Naive thymus-derived CD8-positive, alpha-beta T cell (primary cell): ENCODE data around the gene NRXN3. TPM values are rescaled to one million over a fixed set of nuclear protein-coding genes. Genes with fewer than 3 reads are reported as not detected.

Source experiments
- ATAC-seq, 2 donors: fragments of 150-1000 bp; cut with Tn5 transposase in 1 of 2; sonication (Bioruptor Pico), chemical (Tn5 transposase) in 1 of 2; 1 replicate in 1 of 2; 2 replicates in 1 of 2; pipeline ENCODE4 v1.10.0; 2021; ENCODE audit warnings: mild to moderate bottlenecking in 2 of 2, moderate library complexity in 2 of 2
- POLR2A ChIA-PET: fragments of 350-600 bp; sonication (Branson Sonifier 250); formaldehyde crosslinking; loops from one replicate; lab custom pipeline; 2021; ENCODE audit warnings: antibody characterized with exemption; lab: Charles Lee
- DNase-seq, 10 donors: peaks; one replicate each; pipeline versions ENCODE4 v3.0.0 to v3.0.0-alpha.2; 2020 to 2022
- H3K27ac Mint-ChIP-seq, 10 donors: one replicate each; pipeline ENCODE4 v1.8.0; 2020 to 2022; ENCODE audit warnings: mild to moderate bottlenecking in 10 of 10, mixed read lengths in 10 of 10, moderate library complexity in 4 of 10, inconsistent platforms in 1 of 10
- H3K27me3 Mint-ChIP-seq, 5 donors: one replicate each; pipeline ENCODE4 v1.8.0; 2021 to 2022; ENCODE audit warnings: mixed read lengths in 5 of 5
- H3K36me3 Mint-ChIP-seq, 3 donors: one replicate each; pipeline ENCODE4 v1.8.0; 2020 to 2022; ENCODE audit warnings: mixed read lengths in 3 of 3, mild to moderate bottlenecking in 2 of 3, inconsistent platforms in 1 of 3
- H3K4me1 Mint-ChIP-seq, 4 donors: one replicate each; pipeline ENCODE4 v1.8.0; 2021 to 2022; ENCODE audit warnings: mixed read lengths in 4 of 4
- H3K4me3 Mint-ChIP-seq, 10 donors: one replicate each; pipeline ENCODE4 v1.8.0; 2020 to 2022; ENCODE audit warnings: mild to moderate bottlenecking in 10 of 10, mixed read lengths in 10 of 10, moderate library complexity in 6 of 10, inconsistent platforms in 1 of 10
- H3K9me3 Mint-ChIP-seq, 9 donors: one replicate each; pipeline ENCODE4 v1.8.0; 2020 to 2022; ENCODE audit warnings: mixed read lengths in 9 of 9, mild to moderate bottlenecking in 3 of 9, inconsistent platforms in 1 of 9, moderate library complexity in 1 of 9
- polyA plus RNA-seq, 3 donors: library from polyadenylated mRNA; unstranded; fragments of 300-500 nt; fragmentation: Illumina TruSeq; gene quantifications; one replicate each; pipeline ENCODE4 v1.2.3, GENCODE V29; 2021
- total RNA-seq, 8 experiments: library from RNA in 2 of 8; stranded (reverse) in 2 of 8; gene quantifications; one replicate each; pipeline ENCODE4 v1.2.3 and lab custom pipeline; 2021 to 2026

The NRXN3 gene
- total and polyA plus RNA-seq, 5 experiments from 2014 or later = not detected

DNA sequence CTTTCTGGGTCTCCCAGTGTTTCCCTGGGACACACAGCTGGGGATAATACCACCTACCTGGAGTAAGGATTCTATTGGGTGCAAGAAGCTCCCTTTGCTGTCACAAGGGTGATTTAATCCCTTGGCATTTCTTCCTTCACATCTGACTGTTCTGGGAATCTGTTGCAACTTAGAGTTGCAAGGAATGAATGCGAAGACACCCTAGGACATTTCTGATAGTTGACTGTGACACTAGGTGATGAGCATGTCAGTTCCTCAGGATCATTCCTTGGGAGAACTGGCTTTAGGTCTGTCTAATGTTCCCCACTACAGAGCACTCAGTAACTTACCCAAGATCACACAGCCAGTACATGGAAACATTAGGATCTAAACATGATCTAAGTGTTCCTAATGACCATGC is 593.6 kb downstream of the NRXN3 start:
- no peak for ATAC-seq
- no peak for DNase-seq
- Mint-ChIP-seq H3K27me3 (peaks cover 0 to 8% (median 0%) of the 10 kb centered on the region in 5 donors), H3K4me1 (no peaks in the 10 kb centered on the region), H3K9me3 (peaks cover 0 to 11% (median 0%) of the 10 kb centered on the region in 9 donors), H3K4me3 (no peak overlapping the region), H3K36me3 (no peaks in the 10 kb centered on the region), H3K27ac (no peak overlapping the region)
- POLR2A ChIA-PET = no interaction called here

GRCh38 chr14:78764240-78764639 is 594.1 kb downstream of the NRXN3 start:
- H3K36me3 Mint-ChIP-seq = no peaks in the 10 kb centered on the region

DNA sequence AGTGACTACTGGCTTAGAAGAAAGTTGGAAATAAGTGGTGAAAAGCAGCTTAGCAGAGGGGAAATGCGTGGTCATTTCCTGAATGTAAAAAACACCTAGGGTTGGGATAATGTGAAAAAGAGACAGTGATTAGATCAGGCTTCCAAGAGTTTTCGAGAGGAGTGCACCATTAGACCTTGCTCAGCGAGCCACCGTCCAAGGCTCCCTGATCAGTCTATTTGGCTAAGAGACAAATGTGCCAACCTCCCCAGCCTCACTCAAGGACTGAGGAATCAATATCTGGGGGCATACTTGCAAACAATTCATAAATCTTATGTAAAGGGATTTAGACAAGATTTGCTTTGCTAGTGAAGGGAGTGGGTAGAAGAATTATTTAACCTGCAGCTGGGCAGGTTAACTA is 594.5 kb downstream of the NRXN3 start:
- H3K36me3 Mint-ChIP-seq = no peaks in the 10 kb centered on the region
- ATAC-seq (no peak), DNase-seq (no peak)
- POLR2A ChIA-PET = no interaction called here
- no peak overlapping the region for H3K4me3 Mint-ChIP-seq
- H3K4me1 Mint-ChIP-seq = no peaks in the 10 kb centered on the region
- H3K9me3 Mint-ChIP-seq = peaks cover 0 to 2% (median 0%) of the 10 kb centered on the region in 9 donors
- peaks cover 0 to 8% (median 3%) of the 10 kb centered on the region in 5 donors for H3K27me3 Mint-ChIP-seq
- H3K27ac Mint-ChIP-seq = no peak overlapping the region

More at GRCh38 chr14:78764240-78764639, 594.1 kb downstream of the NRXN3 start:
- DNase-seq (no peak), ATAC-seq (no peak)
- H3K4me1 Mint-ChIP-seq = no peaks in the 10 kb centered on the region
- peaks cover 0 to 6% (median 0%) of the 10 kb centered on the region in 9 donors for H3K9me3 Mint-ChIP-seq
- POLR2A ChIA-PET = no interaction called here
- no peak overlapping the region for H3K27ac Mint-ChIP-seq
- peaks cover 0 to 8% (median 0%) of the 10 kb centered on the region in 5 donors for H3K27me3 Mint-ChIP-seq
- no peak overlapping the region for H3K4me3 Mint-ChIP-seq

DNA sequence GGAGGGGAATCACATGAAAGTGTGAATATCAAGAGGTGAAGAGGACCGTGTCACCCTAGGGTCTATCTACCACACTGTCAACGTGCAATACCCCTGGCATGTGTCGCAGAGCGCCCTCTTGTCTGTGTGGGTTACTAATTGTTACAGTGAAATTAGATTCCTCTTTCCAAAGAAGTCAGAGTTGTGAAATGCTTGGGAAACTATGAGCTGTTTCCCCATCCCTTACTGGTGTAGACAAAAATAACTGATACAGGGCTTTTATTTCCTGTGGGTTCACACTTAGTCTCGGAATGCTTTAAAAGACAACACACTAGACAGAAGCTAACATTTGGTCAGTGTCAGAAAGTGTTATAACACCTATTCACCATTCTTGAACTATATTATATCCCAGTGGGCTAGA is 597.3 kb downstream of the NRXN3 start:
- H3K36me3 Mint-ChIP-seq = no peaks in the 10 kb centered on the region
- ATAC-seq (no peak), DNase-seq (no peak)
- POLR2A ChIA-PET = no interaction called here
- H3K9me3 Mint-ChIP-seq = no peaks in the 10 kb centered on the region
- H3K4me1 Mint-ChIP-seq = no peaks in the 10 kb centered on the region
- no peak overlapping the region for H3K27ac Mint-ChIP-seq
- H3K4me3 Mint-ChIP-seq = no peak overlapping the region
- peaks cover 0 to 7% (median 3%) of the 10 kb centered on the region in 5 donors for H3K27me3 Mint-ChIP-seq

GRCh38 chr14:78782551-78782950 is 612.4 kb downstream of the NRXN3 start:
- POLR2A ChIA-PET = no interaction called here
- peaks cover 0 to 11% (median 3%) of the 10 kb centered on the region in 9 donors for H3K9me3 Mint-ChIP-seq
- no peak overlapping the region for H3K4me3 Mint-ChIP-seq
- H3K36me3 Mint-ChIP-seq = no peaks in the 10 kb centered on the region
- H3K4me1 Mint-ChIP-seq = no peaks in the 10 kb centered on the region
- H3K27ac Mint-ChIP-seq = no peak overlapping the region
- ATAC-seq (no peak), DNase-seq (no peak)
- peaks cover 0 to 9% (median 1%) of the 10 kb centered on the region in 5 donors for H3K27me3 Mint-ChIP-seq

GRCh38 chr14:78785265-78785664 is 615.1 kb downstream of the NRXN3 start:
- no peak overlapping the region for H3K27ac Mint-ChIP-seq
- ATAC-seq (no peak), DNase-seq (no peak)
- H3K36me3 Mint-ChIP-seq = no peaks in the 10 kb centered on the region
- POLR2A ChIA-PET = no interaction called here
- H3K4me1 Mint-ChIP-seq = no peaks in the 10 kb centered on the region
- H3K4me3 Mint-ChIP-seq = no peak overlapping the region
- H3K27me3 Mint-ChIP-seq = peaks cover 0 to 18% (median 0%) of the 10 kb centered on the region in 5 donors
- peaks cover 0 to 7% (median 0%) of the 10 kb centered on the region in 9 donors for H3K9me3 Mint-ChIP-seq

GRCh38 chr14:78788467-78789360 is 618.5 kb downstream of the NRXN3 start:
- H3K4me3 Mint-ChIP-seq = no peak overlapping the region
- ATAC-seq (no peak), DNase-seq (no peak)
- H3K9me3 Mint-ChIP-seq = peaks cover 0 to 3% (median 0%) of the 10 kb centered on the region in 9 donors
- H3K36me3 Mint-ChIP-seq = no peaks in the 10 kb centered on the region
- no peaks in the 10 kb centered on the region for H3K4me1 Mint-ChIP-seq
- no peak overlapping the region for H3K27ac Mint-ChIP-seq
- H3K27me3 Mint-ChIP-seq = peaks cover 0 to 10% (median 1%) of the 10 kb centered on the region in 5 donors
- POLR2A ChIA-PET = no interaction called here

DNA sequence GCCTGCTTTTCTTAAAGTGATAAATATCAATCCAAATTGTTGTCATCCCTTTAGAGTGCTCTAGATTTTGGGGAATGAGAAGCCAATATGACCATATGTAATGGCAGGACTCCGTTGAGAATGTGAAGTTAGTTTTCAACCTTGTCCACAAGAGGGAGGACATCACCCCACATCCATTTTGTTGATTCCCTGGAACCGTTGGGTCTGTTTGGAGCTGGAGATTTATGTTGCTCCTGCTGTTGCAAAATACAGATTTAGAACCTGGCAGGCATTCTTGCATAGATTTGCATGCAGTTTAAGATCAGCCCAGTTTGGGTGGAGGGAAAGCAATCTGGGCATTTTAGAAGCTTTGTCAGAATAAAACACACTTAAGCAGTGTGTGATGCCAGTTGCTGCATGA is 620.1 kb downstream of the NRXN3 start:
- POLR2A ChIA-PET = no interaction called here
- Mint-ChIP-seq H3K9me3 (peaks cover 0 to 3% (median 0%) of the 10 kb centered on the region in 9 donors), H3K36me3 (no peaks in the 10 kb centered on the region), H3K27me3 (peaks cover 0 to 10% (median 1%) of the 10 kb centered on the region in 5 donors), H3K4me3 (no peak overlapping the region), H3K27ac (no peak overlapping the region), H3K4me1 (no peaks in the 10 kb centered on the region)
- ATAC-seq = no peak
- no peak for DNase-seq

GRCh38 chr14:78798757-78799156 is 628.6 kb downstream of the NRXN3 start:
- DNase-seq = no peak
- Mint-ChIP-seq H3K36me3 (no peaks in the 10 kb centered on the region), H3K9me3 (peaks cover 0 to 20% (median 2%) of the 10 kb centered on the region in 9 donors), H3K27ac (no peak overlapping the region), H3K4me3 (no peak overlapping the region), H3K27me3 (peaks cover 0 to 6% (median 0%) of the 10 kb centered on the region in 5 donors), H3K4me1 (no peaks in the 10 kb centered on the region)
- POLR2A ChIA-PET = no interaction called here
- no peak for ATAC-seq

DNA sequence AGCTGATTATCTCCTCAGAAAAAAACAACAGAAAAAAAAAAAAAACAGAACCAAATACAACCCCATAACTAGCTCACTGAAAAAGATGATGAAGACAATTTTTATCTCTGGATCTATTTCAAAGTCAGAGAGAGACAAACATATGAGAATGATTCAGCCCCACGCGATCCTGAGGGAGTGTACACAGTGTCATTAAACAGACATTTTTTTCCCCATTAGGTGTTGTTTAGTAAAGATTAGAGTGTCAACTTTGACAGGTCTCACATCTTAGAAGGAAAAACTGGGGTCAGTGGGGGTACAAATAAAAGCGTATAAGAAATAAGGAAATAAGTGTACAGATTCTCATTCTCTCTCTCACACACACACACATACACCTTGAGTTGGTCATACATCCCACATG is 635.4 kb downstream of the NRXN3 start:
- peaks cover 0 to 13% (median 3%) of the 10 kb centered on the region in 5 donors for H3K27me3 Mint-ChIP-seq
- no peak for DNase-seq
- H3K9me3 Mint-ChIP-seq = peaks cover 0 to 19% (median 6%) of the 10 kb centered on the region in 9 donors
- POLR2A ChIA-PET = no interaction called here
- peaks cover 0 to 5% (median 0%) of the 10 kb centered on the region in 3 donors for H3K36me3 Mint-ChIP-seq
- no peak overlapping the region for H3K27ac Mint-ChIP-seq
- H3K4me1 Mint-ChIP-seq = no peaks in the 10 kb centered on the region
- no peak overlapping the region for H3K4me3 Mint-ChIP-seq
- ATAC-seq = no peak

DNA sequence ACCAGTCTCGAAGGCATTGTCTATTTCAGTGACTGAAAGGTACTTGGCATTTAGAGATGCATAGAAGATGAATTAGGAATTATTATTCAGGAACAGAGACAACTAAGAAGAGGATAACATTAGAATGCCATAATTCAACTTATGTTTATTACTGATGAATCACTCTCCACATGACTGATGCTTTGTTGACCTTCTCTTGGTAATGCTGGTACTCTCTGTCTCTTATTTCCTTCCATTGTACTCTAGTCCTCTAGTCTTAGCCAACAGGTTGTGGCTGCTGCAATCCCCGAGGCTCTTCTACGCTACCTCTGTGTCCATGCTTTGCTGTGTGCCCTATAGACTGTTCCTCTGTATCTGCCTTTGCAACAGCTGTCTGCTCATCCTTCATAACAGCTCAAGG is 652.9 kb downstream of the NRXN3 start:
- Mint-ChIP-seq H3K36me3 (no peaks in the 10 kb centered on the region), H3K27me3 (peaks cover 0 to 8% (median 3%) of the 10 kb centered on the region in 5 donors), H3K4me1 (no peaks in the 10 kb centered on the region), H3K27ac (no peak overlapping the region), H3K9me3 (peaks cover 0 to 1% (median 0%) of the 10 kb centered on the region in 9 donors), H3K4me3 (no peak overlapping the region)
- POLR2A ChIA-PET = no interaction called here
- DNase-seq = no peak
- no peak for ATAC-seq

DNA sequence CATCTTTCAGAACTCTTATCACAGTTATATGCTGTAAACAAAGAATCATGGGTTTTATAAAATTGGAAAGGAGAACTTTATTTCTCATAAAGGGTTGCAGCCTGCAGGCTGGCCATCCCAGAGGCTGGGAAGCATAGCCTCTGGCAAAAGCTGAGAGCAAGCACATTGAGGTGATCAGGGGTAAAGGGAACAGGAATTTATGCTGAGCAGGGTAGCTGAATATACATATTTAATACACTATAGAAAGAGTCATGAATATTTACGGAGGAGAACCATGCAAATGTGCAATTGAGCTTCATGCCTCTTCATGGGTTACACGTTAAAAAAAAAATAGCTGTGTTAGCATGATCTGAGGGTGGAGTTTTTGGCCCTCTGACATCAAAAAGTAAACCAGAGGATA is 653.3 kb downstream of the NRXN3 start:
- H3K9me3 Mint-ChIP-seq = peaks cover 0 to 1% (median 0%) of the 10 kb centered on the region in 9 donors
- POLR2A ChIA-PET = no interaction called here
- H3K4me1 Mint-ChIP-seq = no peaks in the 10 kb centered on the region
- no peak for ATAC-seq
- no peak for DNase-seq
- peaks cover 0 to 8% (median under 1%) of the 10 kb centered on the region in 5 donors for H3K27me3 Mint-ChIP-seq
- H3K36me3 Mint-ChIP-seq = no peaks in the 10 kb centered on the region
- no peak overlapping the region for H3K4me3 Mint-ChIP-seq
- H3K27ac Mint-ChIP-seq = no peak overlapping the region

DNA sequence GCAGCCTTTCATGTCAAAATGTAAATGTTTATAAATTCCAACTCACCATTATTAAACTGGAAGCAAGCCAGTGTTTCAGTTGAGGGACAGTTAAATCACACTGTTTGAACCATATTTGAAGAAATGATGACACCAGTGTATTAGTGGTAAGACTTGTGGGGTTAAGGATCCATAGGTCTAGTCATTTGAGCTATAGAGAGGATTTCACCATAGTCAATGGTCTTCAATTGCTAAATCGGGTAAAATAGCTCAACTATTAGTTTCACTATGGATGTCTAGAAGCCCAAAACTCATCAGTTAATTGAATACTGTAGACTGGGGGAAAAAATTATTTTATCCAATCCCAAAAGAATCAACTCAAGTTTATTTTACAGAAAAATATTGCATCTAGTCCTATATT is 659.1 kb downstream of the NRXN3 start:
- Mint-ChIP-seq H3K9me3 (peaks cover 0 to 5% (median 0%) of the 10 kb centered on the region in 9 donors), H3K27ac (no peak overlapping the region), H3K36me3 (no peaks in the 10 kb centered on the region), H3K4me3 (no peak overlapping the region), H3K4me1 (no peaks in the 10 kb centered on the region), H3K27me3 (peaks cover 0 to 10% (median 2%) of the 10 kb centered on the region in 5 donors)
- ATAC-seq (no peak), DNase-seq (no peak)
- POLR2A ChIA-PET = no interaction called here
